ENCODE data around the gene BCL2L1. TPM values are rescaled to one million over a fixed set of nuclear protein-coding genes. Genes with fewer than 3 reads are reported as not detected.

The BCL2L1 gene
- total RNA-seq, 1 donor from 2014 or later = 57.2 TPM

- Histone ChIP-seq H3K27ac (peak overlapping the region; percentile 88), H3K4me3 (no peak overlapping the region), H3K36me3 (peaks cover 0 to 5% of the 10 kb centered on the region in 2 donors), H3K27me3 (no peaks in the 10 kb centered on the region), H3K9me3 (no peaks in the 10 kb centered on the region), H3K4me1 (peaks cover 86% of the 10 kb centered on the region)
- no peak for DNase-seq (ENCODE audit: extremely low spot score in 2 of 2)
- intact Hi-C loops (cut with DNase I) = no loop called here
- TF ChIP-seq POLR2A (IDR thresholded peaks at IDR 0.05) (no peak), POLR2AphosphoS5 (IDR thresholded peaks at IDR 0.05; ENCODE audit: insufficient read depth in 1 of 2, low read depth in 1 of 2) (no peak), CTCF (IDR thresholded peaks at IDR 0.05) (no peak)
Observed at GRCh38 chr20:31665753-31666152, 56.9 kb downstream of the BCL2L1 start.

- Histone ChIP-seq H3K4me1 (peaks cover 77% of the 10 kb centered on the region), H3K9me3 (no peaks in the 10 kb centered on the region), H3K36me3 (peaks cover 0 to 5% of the 10 kb centered on the region in 2 donors), H3K27me3 (no peaks in the 10 kb centered on the region), H3K4me3 (no peak overlapping the region), H3K27ac (peak overlapping the region; percentile 88)
- DNase-seq (ENCODE audit: extremely low spot score in 2 of 2) = no peak
- TF ChIP-seq POLR2A (IDR thresholded peaks at IDR 0.05) (no peak), CTCF (IDR thresholded peaks at IDR 0.05) (no peak), POLR2AphosphoS5 (IDR thresholded peaks at IDR 0.05; ENCODE audit: insufficient read depth in 1 of 2, low read depth in 1 of 2) (no peak)
- intact Hi-C loops (cut with DNase I) = no loop called here
Observed at GRCh38 chr20:31664696-31665354, 57.8 kb downstream of the BCL2L1 start.

GRCh38 chr20:31663838-31664695 is 58.6 kb downstream of the BCL2L1 start:
- H3K4me1 ChIP-seq = peaks cover 73% of the 10 kb centered on the region
- TF ChIP-seq POLR2AphosphoS5 (IDR thresholded peaks at IDR 0.05; ENCODE audit: insufficient read depth in 1 of 2, low read depth in 1 of 2) (no peak), POLR2A (IDR thresholded peaks at IDR 0.05) (no peak), CTCF (IDR thresholded peaks at IDR 0.05) (no peak)
- intact Hi-C loops (cut with DNase I) = no loop called here
- H3K36me3 ChIP-seq = peaks cover 0 to 5% of the 10 kb centered on the region in 2 donors
- no peaks in the 10 kb centered on the region for H3K9me3 ChIP-seq
- H3K27ac ChIP-seq = peak overlapping the region; percentile 88
- no peak for DNase-seq (ENCODE audit: extremely low spot score in 2 of 2)
- no peak overlapping the region for H3K4me3 ChIP-seq
- no peaks in the 10 kb centered on the region for H3K27me3 ChIP-seq

GRCh38 chr20:31663524-31663837 is 59.2 kb downstream of the BCL2L1 start:
- Histone ChIP-seq H3K36me3 (peaks cover 0 to 5% of the 10 kb centered on the region in 2 donors), H3K27ac (peak overlapping the region; percentile 88), H3K4me3 (no peak overlapping the region), H3K27me3 (no peaks in the 10 kb centered on the region), H3K9me3 (no peaks in the 10 kb centered on the region), H3K4me1 (peaks cover 67% of the 10 kb centered on the region)
- intact Hi-C loops (cut with DNase I) = no loop called here
- no peak for DNase-seq (ENCODE audit: extremely low spot score in 2 of 2)
- TF ChIP-seq POLR2A (IDR thresholded peaks at IDR 0.05) = no peak
- TF ChIP-seq CTCF (IDR thresholded peaks at IDR 0.05) = no peak
- TF ChIP-seq POLR2AphosphoS5 (IDR thresholded peaks at IDR 0.05; ENCODE audit: insufficient read depth in 1 of 2, low read depth in 1 of 2) = no peak

All from vagina (tissue), 2 donors.